ENCODE data around the gene DYSF.

DNA sequence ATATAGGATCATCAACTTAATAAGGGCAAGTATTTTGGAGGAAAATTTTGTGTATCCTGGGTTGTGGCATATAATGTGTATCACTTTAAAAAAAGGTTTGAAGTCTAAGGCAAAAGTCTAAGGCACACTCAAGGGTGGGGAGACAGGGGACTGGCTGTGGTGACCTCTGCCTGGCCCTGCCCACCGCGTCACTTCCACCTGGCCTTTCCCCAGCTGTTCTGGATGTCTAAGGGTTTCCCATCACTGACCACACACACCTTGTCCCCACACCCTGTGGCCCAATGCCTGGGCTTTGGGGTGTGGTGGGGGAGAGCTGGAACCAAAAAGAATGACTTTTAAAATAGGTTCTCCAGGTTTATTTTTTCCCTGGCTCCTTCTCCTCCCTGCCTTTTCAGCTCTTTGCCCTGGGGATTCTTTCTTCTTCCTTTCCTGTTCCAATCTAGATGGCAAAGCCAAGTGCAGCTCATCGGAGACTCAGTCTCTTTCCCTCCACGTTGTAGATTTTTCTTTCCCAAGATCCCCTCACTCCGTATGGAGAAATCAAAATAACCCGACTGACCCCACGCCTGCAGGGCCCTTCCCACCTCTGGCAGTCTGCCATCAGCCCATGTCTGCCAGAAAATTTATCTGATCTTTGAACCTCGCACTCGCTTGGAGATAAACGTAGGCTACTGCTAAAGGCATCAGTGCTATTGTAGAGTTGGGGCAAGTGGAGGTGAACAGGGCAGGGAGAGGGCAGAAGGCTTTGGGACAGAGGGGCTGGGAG is 257.2 kb downstream of the DYSF start:
- no peak for TF ChIP-seq FOXM1 (IDR thresholded peaks at IDR 0.05; ENCODE audit: borderline replicate concordance, low read depth)
- TF ChIP-seq, protein P1, sequence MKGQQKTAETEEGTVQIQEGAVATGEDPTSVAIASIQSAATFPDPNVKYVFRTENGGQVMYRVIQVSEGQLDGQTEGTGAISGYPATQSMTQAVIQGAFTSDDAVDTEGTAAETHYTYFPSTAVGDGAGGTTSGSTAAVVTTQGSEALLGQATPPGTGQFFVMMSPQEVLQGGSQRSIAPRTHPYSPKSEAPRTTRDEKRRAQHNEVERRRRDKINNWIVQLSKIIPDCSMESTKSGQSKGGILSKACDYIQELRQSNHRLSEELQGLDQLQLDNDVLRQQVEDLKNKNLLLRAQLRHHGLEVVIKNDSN (IDR thresholded peaks at IDR 0.05): no peak
- TF ChIP-seq CREB1 (IDR thresholded peaks at IDR 0.05; ENCODE audit: low read depth): no peak
- no peak for TF ChIP-seq EP300 (IDR thresholded peaks at IDR 0.05; ENCODE audit: borderline replicate concordance)
- TF ChIP-seq RAD21 (IDR thresholded peaks at IDR 0.05; ENCODE audit: low read depth): no peak
- no peak for TF ChIP-seq TAF1 (IDR thresholded peaks at IDR 0.05; ENCODE audit: low read depth)
- TF ChIP-seq TCF12 (IDR thresholded peaks at IDR 0.05; ENCODE audit: low read depth): no peak
- TF ChIP-seq REST (IDR thresholded peaks at IDR 0.05; ENCODE audit: low read depth): no peak
- no peak for TF ChIP-seq MAX (IDR thresholded peaks at IDR 0.05)
- TF ChIP-seq YY1 (IDR thresholded peaks at IDR 0.05; ENCODE audit: low read depth): no peak
